ENCODE results near the gene FARS2.

DNA sequence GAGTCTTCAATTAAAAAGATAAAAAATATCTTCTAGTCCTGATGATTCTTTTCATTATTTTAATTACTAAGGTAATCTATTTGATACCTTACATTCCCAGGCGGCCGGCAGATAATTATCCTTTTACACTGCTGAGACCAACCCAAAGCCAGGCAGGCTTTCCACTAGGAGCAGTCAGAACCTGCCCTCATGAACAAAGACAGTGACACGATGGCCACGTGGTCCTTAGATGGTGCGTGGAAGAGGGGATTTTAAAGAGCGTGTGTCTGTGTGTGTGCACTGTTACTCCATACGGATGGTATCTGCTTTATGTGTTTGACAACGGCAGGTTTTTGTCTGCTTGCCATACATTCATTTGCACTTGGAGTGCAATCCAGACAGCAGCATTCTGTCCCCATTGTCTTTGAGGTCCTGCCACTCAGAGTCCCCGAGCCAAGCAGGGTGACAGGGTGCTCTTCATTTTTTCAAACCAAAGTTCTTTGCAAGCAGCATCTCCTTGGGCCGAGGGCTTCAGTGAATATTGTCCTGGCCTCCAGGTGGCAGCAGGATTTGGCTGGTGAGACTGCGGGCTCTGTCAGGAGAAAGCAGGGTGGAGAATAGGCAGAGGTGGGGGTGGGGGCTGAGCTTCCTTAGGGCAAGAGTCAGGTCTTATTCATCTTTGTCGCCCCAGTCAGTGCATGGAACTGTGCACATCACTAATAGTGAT is 484.9 kb downstream of the FARS2 start:
- TF ChIP-seq, protein P1, sequence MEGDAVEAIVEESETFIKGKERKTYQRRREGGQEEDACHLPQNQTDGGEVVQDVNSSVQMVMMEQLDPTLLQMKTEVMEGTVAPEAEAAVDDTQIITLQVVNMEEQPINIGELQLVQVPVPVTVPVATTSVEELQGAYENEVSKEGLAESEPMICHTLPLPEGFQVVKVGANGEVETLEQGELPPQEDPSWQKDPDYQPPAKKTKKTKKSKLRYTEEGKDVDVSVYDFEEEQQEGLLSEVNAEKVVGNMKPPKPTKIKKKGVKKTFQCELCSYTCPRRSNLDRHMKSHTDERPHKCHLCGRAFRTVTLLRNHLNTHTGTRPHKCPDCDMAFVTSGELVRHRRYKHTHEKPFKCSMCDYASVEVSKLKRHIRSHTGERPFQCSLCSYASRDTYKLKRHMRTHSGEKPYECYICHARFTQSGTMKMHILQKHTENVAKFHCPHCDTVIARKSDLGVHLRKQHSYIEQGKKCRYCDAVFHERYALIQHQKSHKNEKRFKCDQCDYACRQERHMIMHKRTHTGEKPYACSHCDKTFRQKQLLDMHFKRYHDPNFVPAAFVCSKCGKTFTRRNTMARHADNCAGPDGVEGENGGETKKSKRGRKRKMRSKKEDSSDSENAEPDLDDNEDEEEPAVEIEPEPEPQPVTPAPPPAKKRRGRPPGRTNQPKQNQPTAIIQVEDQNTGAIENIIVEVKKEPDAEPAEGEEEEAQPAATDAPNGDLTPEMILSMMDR (IDR thresholded peaks at IDR 0.05; ENCODE audit: poor library complexity, severe bottlenecking), result no peak
- TF ChIP-seq POLR2AphosphoS5 (IDR thresholded peaks at IDR 0.05), result no peak
